Measurements from ENCODE around the gene CTTNBP2.

CTTNBP2 gene

GRCh38 chr7:117858712-117859111 lies 14.5 kb downstream of the CTTNBP2 start:
- TF ChIP-seq CTCF (conservative IDR thresholded peaks at IDR 0.05; ENCODE audit: control insufficient read depth, insufficient read depth, low read depth, low read length), result no peak
- H3K4me3 ChIP-seq (ENCODE audit: control insufficient read depth, low read depth, low read length), result no peak overlapping the region
- DNase-seq (ENCODE audit: low read depth), result no peak

GRCh38 chr7:117857718-117858117 lies 15.5 kb downstream of the CTTNBP2 start:
- no peak for DNase-seq (ENCODE audit: low read depth)
- no peak overlapping the region for H3K4me3 ChIP-seq (ENCODE audit: control insufficient read depth, low read depth, low read length)
- no peak for TF ChIP-seq CTCF (conservative IDR thresholded peaks at IDR 0.05; ENCODE audit: control insufficient read depth, insufficient read depth, low read depth, low read length)

- DNase-seq (ENCODE audit: low read depth), result no peak
- H3K4me3 ChIP-seq (ENCODE audit: control insufficient read depth, low read depth, low read length), result no peak overlapping the region
Measured at GRCh38 chr7:117856196-117856595, 17.0 kb downstream of the CTTNBP2 start.

GRCh38 chr7:117854186-117854585 lies 19.1 kb downstream of the CTTNBP2 start:
- no peak for TF ChIP-seq CTCF (conservative IDR thresholded peaks at IDR 0.05; ENCODE audit: control insufficient read depth, insufficient read depth, low read depth, low read length)
- H3K4me3 ChIP-seq (ENCODE audit: control insufficient read depth, low read depth, low read length), result no peak overlapping the region
- DNase-seq (ENCODE audit: low read depth), result no peak

More at GRCh38 chr7:117856196-117856595, 17.0 kb downstream of the CTTNBP2 start:
- no peak for TF ChIP-seq CTCF (conservative IDR thresholded peaks at IDR 0.05; ENCODE audit: control insufficient read depth, insufficient read depth, low read depth, low read length)

- TF ChIP-seq CTCF (conservative IDR thresholded peaks at IDR 0.05; ENCODE audit: control insufficient read depth, insufficient read depth, low read depth, low read length), result no peak
- H3K4me3 ChIP-seq (ENCODE audit: control insufficient read depth, low read depth, low read length), result no peak overlapping the region
- DNase-seq (ENCODE audit: low read depth), result no peak
Measured at GRCh38 chr7:117848941-117849340, 24.3 kb downstream of the CTTNBP2 start.

- H3K4me3 ChIP-seq (ENCODE audit: control insufficient read depth, low read depth, low read length), result no peak overlapping the region
- no peak for DNase-seq (ENCODE audit: low read depth)
- TF ChIP-seq CTCF (conservative IDR thresholded peaks at IDR 0.05; ENCODE audit: control insufficient read depth, insufficient read depth, low read depth, low read length), result no peak
Measured at GRCh38 chr7:117844678-117845077, 28.6 kb downstream of the CTTNBP2 start.

GRCh38 chr7:117841611-117842010 lies 31.6 kb downstream of the CTTNBP2 start:
- no peak for TF ChIP-seq CTCF (conservative IDR thresholded peaks at IDR 0.05; ENCODE audit: control insufficient read depth, insufficient read depth, low read depth, low read length)
- no peak overlapping the region for H3K4me3 ChIP-seq (ENCODE audit: control insufficient read depth, low read depth, low read length)
- no peak for DNase-seq (ENCODE audit: low read depth)
